Stimulated activated CD4-positive, alpha-beta T cell treated with anti-CD3 and anti-CD28 coated beads, Interleukin-15, amount 100 ng/mL, for 1 hour (primary cell): Measurements from ENCODE around the gene ABHD2.
"Not testable (repeated sequence)": the region's sequence is repeated elsewhere in the genome, so short reads cannot be mapped to it uniquely, and the experiment has no call there.

Experiments
- DNase-seq, 2 donors: peaks; one replicate each; pipeline ENCODE4 v3.0.0-alpha.2; 2020; ENCODE audit warnings: low read depth in 1 of 2, low spot score in 1 of 2

ABHD2 gene

DNA sequence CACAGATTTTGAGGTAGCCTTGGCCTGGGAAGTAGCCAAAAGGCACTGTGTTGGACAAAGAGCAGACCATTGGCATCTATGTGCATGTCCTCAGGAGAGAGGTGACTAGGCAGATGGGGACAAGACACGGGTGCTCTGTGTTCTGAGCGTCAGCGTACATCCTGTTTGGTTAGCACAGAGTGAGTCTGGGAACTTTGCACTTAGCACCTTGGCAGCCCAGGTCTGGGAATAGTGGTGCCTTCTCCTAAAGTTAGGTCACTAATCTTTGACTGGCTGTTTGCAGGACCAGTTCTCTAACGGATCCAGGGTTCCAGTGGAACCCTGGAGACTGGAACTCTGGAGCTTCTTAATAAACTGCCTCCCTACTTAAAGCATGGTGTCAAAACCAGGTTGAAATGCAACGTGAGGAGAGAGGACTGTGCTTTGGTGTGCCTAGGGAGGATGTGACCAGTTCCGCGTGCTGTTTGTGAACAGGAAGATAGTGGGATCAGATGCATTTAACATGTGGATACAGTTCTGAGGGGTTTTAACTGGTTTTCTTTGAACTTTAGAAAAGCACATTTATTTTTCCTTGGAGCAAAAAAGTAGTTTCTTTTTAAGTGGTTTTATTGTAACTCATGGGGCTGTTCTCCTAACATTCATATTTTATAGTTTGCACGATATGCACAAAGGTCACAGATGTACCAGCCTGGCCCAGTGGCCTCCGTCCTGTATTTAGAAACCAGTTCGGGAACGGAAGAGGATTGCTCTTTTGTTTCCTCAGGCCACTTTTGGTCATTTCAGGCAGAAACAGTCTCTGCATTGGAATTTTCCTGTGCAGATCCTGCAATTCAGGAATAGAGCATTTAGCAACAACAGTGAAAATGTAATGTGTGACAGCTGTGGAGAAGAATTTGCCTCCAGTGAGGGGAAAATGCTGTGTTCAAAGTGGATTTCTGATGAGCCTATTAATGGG, 48.8 kb downstream of the ABHD2 start:
- DNase-seq, result no peak

DNA sequence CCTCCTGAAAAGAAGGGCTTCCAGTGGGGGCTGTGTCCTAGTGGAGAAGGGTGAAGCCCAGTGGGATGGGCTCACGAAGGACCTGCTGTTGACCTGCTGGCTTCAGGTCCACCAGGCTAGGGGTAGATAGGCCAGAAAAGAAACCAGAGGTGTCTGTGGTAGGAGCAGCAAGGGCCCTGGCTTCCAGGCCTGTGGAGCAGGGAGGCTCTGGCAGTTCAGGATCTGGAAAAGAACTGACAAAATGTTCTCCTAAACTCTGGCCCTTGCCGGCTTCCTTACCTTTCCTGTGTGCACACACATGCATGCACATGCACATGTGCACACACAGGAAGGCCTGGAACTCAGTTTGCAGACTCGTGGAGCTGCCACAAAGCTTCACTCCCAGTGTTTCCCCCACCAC, 49.7 kb downstream of the ABHD2 start:
- DNase-seq, result no peak

DNA sequence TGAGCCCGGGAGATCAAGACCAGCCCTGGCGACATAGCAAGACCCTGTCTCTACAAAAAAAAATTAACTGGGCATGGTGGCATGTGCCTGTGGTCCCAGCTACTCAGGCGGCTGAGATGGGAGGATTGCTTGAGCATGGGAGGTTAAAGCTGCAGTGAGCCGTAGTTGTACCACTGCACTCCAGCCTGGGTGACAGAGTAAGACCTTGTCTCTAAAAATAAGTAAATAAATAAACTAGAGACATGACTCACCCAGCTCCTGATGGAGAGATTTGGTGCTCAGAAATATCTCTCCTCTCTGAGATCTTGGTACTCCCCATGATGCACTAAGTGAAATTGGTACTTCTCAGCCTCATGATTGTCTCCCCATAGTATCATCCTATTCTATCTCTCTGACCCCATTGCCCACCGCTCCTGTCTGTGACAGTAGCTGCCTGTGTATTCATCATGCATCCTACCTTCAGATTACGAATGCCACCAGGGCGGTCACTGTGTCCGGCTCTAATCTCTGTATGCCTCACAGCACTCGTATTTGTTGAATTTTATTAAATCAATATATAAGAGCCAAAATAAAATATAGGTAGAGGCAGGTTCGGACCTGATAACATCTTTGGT, 50.9 kb downstream of the ABHD2 start:
- no peak for DNase-seq

DNA sequence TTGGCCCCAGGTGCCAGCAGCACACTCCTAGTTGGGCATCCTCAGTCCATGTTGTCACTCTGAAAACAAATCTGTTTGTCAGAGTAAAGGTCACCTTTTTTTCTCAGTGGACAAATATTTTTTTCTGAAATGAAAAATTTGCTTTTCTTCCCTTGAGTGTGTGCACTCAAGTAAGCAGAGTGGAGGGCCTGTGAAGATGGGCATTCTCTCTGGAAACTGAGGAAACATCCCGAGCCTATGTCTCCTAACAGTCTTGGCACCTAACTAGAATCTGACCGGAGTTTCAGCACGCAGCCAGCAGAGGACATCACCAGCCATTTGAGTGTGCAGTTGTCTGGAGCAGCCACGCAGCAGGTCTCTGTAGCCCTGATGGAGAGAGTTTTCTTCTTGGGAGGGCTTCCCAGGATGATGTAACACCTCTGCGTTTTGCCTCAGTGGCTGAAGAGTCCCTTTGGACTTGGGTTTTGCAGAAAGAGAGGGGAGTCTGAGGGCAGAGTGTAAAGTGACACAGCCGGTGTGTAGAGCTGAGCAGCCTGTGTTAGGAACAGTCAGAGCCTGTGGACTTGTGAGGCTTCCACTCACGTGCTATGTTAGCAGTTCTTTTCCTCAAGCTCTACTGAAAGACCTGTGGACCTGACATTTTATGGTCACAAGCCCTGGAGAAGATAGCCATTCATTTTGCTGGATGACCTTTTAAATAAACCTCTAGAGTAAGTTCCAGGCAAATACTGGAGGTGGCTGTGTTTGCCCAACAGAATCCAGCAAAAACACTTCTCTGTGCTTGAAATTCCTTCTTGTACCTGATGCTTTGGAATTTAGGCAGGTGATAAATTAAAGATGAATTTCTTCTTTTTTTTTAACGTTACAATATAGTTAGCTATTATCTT, 51.6 kb downstream of the ABHD2 start:
- DNase-seq, result no peak

DNA sequence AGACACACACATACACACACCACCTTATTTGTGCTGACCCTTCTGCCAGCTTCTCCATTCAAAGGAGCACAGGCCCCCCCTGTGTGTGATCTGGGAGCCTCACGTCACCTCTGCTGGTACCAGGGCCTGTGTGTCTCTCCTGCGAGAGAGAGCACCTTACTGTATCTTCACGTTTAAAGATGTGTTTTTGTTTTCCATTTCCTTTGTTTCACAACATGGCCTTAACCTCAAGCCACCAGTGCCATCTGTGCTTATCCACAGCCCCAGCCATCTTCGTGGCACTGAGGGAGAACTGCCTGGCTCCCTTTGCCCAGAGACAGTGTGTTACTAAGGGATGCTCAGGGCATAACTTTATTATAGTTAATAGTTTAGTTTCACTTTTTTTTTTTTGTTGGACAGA, 52.3 kb downstream of the ABHD2 start:
- no peak for DNase-seq

DNA sequence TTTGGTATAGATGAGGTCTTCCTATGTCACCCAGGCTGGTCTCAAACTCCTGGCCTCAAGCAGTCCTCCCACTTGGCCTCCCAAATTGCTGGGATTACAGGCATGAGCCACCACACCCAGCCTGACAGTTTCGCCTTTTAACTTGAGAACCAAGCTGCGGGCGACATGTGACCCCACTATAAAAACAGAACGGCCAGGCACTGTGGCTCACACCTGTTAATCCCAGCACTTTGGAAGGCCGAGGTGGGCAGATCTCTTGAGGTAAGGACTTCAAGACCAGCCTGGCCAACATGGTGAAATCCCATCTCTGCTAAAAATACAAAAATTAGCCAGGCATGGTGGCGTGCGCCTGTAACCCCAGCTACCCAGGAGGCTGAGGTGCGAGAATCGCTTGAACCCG, 52.9 kb downstream of the ABHD2 start:
- DNase-seq, result not testable (repeated sequence)

DNA sequence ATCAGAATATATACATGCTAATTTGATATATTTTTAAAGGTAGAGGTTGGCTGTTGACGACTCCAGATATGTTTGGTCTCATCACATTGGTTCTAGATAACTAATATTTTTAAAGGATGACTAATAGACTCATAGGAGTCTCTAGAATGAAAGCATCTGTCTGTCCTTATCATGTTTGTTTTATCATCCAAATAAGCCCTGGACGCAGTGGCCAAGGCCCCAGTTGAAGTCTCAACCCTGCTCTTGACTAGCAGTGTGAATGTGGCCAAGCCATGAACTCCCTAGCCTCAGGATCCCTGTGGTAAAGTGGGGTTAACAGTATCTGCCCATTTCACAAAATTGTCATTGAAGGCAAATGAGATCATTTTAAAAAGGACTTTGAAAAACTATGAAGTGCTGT, 53.6 kb downstream of the ABHD2 start:
- no peak for DNase-seq

DNA sequence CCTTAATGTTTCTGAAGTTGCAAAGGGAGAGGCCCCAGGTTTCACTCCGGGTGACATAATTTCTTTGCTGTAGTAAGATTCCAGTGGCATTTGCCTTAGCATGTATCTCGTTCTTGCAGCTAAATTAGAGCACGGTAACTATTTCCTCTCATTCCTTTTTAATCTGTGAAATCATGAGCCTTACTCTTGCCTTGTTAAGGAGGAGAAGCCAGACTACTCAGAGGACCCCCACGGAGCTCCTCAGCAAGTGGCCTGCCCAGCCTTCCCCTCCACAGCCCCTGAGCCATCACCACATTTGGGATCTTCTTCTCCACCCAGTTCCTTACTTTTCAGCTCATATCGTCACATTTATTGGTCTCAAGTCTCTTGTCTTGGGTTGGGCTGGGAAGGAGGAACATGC, 54.2 kb downstream of the ABHD2 start:
- DNase-seq, result no peak

DNA sequence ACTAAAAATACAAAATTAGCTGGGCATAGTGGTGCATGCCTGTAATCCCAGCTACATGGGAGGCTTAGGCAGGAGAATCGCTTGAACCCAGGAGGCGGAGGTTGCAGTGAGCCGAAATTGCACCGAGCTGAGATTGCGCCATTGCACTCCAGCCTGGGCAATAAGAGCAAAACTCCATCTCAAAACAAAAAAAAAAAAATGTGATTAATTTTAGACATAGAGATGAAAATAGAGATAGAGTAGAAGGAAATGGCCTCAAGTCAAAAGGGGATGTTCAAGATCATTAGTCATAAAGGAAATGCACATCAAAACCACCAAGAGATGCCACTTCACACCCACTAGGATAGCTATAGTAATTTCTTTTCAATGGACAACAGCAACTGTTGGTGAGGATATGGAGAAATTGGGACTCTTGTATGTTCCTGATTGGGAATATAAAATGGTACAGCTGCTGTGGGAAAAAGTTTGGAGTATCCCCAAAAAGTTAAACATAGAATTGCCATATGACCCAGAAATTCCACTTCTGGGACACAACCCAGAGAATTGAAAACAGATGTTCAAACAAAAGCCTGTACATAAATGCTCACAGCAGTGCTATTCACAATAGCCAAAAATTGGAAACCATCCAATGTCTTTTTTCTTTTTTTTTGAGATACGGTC, 55.4 kb downstream of the ABHD2 start:
- DNase-seq, result no peak

DNA sequence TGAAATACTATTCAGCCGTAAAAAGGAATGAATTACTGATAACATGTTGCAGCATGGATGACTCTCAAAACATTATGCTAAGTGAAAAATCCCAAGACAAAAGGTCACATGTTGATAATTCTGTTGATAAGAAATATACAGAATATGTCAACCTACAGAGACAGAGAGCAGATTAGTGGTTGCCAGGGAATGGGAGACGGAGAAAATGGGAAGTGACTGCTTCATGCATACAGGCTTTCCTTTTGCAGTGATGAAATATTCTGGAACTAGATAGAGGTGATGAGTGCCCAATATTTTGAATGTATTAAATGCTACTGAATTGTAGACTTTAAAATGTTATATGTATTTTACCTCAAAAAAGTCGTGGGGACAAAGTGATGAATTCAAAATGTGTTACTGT, 56.2 kb downstream of the ABHD2 start:
- no peak for DNase-seq

DNA sequence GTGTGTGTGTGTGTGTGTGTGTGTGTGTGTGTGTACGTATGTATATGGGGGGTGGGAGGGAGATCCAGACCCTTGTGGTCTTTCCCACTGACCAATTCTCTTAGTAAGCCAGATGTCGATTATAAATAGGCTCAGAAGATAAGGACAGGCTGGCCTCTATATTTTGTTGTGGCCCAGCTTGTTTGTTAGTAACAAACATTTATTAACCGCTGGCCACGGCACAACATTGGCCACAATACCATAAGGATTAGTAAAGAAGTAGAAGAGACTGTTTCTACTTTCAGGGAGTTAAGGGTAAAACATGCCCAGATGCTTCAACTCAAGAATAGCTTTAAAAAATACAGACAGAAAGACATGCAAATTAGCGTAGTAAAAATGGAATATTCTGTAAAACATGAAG, 58.1 kb downstream of the ABHD2 start:
- no peak for DNase-seq

DNA sequence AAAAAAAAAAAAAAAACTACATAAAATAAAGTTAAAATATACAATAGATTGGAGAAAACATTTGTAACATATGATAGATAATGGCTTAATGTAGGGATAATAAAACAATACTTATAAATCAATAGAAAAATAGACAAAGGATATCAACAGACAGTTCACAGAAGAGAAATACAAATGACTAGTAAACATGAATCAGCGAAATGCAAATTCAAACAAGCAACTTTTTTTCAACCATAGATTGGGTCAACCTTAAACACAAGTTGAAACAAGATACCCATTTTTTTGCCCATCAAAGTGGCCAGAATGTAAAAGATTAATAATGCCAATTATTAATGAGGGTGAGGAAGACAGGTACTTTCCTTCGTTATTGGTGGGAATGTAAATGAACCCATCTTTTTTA, 59.9 kb downstream of the ABHD2 start:
- no peak for DNase-seq

DNA sequence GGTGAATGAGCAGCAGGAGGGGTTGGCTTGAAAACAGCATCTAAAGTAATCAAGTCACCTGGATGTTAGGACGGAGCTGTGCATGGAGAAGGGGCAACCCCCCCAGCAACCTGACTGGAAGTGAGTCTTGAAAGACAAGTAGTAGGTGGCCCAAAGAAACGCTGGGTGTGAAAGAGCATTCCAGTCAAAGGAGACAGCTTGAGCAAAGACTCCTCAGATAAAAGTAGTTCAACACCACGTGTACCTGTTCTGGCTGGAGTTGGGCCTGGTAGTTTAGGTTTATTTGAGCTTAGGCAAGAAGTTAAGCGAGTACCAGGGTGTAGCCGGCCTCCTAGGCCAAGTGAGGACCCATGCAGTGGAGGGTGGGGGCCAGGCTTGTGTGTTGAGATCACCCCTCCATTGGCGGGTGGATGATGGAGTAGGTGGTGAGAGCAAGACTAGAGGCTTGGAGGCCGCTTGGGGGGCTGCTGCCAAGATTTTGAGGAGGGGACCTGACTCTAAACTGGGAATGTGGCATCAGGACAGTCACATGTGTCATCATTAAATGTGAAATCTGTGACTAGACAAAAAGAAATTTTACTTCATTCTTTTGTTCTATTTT, 61.3 kb downstream of the ABHD2 start:
- no peak for DNase-seq

DNA sequence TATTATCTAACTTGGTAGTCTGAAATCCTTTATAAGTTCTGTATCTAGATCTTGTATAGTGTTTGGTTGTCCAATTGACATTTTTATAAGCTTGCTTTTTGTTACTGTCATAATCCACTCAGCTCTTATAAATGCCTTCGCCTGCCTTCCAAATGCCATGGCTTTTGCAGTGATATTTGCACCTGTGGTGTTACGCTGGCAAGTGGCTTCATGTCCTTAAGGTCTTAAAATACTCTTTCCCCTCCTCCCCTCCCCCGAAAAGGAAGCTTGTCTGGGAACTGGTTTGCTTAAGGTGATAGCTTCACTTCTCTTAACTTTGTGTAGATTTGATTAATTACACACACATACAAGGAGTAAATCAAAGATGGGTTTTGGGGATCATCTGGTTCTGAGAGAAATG, 62.0 kb downstream of the ABHD2 start:
- DNase-seq, result no peak

DNA sequence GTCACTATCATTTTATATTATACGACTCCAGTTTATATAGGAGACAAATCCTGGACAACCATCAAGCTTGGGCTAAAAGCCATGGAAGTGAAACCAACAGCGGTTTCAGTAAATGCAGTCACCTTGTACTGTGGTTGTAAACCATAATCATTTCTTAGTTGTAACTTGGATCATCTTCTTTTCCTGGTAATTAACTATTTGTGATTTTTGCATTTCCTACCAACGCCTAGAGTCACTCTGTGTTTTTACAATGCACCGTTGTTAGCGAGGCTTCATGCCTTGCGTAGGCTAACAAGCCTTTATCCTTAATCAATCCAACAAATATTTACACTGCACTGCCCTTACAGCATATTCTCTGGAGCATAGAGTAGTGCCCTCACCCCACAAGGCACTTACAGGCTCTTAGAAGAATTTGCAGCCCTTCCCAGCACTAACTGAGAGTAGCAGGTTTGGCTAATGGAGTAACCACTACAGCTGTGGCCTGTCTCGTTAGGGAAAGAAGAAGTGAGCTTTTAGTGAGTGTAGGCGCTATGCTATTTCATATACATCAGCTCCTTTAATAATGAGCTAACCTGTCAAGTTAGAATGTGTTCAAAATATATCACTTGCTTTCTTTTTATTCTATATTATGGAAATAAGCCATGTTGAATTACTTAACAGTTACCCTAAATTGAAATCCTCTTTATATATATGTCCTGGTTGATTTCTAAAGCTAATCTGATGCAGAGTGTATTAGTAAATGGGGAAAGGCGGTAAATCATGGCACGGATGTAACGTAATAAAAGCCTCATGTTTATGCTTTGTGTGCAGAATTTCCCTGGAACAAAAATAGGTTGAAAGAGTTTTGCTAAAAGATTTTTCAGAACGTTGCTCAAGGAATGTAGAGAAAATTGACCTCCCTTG, 62.8 kb downstream of the ABHD2 start:
- no peak for DNase-seq

DNA sequence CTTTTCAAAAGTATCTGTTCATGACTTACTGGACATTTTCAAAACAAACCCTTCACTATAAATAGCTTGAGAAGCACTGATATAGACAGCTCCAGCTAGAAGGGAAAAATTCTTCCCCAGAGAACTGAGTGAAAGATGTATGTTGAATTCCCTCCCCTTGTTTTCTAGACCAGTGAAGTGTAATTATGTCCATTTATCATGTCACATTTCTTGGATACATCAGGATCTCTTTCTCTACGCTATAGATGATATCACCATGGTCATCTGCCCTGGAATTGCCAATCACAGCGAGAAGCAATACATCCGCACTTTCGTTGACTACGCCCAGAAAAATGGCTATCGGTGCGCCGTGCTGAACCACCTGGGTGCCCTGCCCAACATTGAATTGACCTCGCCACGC, 66.9 kb downstream of the ABHD2 start:
- DNase-seq, result no peak

DNA sequence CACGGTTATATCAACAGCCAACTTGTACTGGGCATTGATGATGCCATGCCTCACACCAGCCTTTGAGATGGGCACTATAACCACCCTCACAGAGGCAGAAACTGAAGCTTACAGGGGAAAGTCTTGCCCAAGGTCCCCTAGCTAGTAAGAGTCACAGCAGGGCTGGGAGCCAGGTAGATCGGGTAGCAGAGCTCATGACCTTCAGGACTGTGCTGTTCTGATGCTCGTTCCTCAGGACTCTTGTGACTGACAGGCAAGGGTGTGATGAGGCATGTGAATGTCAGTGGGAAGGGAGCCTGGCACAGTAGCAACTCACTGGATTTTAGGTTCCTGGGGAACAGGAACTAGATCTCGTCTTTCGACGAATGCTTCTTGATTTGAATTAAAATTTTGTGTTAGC, 67.4 kb downstream of the ABHD2 start:
- DNase-seq, result no peak

DNA sequence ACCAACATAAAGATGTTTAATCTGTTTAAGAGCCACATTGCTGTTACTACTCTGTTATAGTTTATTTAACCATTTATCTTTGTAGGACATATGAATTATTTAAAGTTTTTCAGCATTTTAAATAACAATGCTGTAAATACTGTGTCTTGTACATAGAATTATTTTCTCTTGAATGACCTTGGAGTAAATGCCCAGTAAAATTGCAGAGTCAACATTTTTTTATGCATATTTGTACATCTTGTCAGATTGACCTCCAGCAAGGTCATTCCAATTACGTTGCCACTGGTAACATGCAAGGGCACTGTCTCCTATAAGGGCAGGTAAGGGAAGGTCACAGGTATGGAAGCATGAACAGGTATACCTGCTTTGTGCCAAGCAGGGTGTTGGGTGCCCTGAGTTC, 68.8 kb downstream of the ABHD2 start:
- no peak for DNase-seq

DNA sequence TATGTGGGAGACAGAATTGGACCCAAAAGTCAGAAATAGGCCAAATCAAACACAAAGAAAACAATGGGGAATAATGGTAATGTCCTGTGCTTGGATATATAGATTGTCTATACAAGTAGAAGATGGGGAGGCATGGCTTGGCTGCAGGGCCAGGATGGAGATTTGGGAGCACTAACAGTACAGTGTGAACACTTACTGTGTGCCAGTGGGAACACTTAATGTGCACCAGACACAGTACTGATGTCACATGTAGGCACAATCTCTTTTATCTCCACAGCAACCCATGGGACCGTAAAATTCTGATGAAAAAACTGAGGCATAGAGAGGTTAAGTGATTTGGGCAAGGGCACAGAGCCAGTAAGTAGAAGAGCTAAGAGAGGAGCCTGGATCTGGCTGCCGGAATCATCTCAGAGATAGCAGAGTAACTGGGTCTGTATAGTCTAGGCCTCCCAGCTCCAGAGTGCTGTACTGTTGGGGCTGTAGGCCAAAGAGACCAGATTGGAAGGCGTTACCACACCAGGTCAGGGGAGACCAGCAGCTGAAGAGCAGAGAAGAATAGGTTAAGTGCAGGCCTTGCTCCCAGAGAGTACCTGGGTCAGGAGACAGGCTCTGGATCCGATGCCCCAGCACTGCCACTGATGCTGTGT, 69.8 kb downstream of the ABHD2 start:
- no peak for DNase-seq
